A673 (cell line): ENCODE data around the gene SPTBN2.

Experiments used
- EZH2 ChIP-seq: fragments of 200-600 bp; sonication (generic); IDR thresholded peaks from 2 replicates; pipeline ENCODE4 v1.6.1; 2017; ENCODE audit warnings: borderline replicate concordance, low read depth, mild to moderate bottlenecking, mixed read lengths, antibody characterized with exemption, low read length; ENCODE audit not compliant: poor library complexity, severe bottlenecking
- TF ChIP-seq, protein P1 (sequence below): fragments of 300-800, 200-600 bp; sonication (generic); conservative IDR thresholded peaks from 2 replicates; pipeline ENCODE4 v1.5.1; 2017; ENCODE audit warnings: low read depth, mild to moderate bottlenecking, antibody characterized with exemption, low read length, moderate library complexity, mixed read lengths

DNA sequence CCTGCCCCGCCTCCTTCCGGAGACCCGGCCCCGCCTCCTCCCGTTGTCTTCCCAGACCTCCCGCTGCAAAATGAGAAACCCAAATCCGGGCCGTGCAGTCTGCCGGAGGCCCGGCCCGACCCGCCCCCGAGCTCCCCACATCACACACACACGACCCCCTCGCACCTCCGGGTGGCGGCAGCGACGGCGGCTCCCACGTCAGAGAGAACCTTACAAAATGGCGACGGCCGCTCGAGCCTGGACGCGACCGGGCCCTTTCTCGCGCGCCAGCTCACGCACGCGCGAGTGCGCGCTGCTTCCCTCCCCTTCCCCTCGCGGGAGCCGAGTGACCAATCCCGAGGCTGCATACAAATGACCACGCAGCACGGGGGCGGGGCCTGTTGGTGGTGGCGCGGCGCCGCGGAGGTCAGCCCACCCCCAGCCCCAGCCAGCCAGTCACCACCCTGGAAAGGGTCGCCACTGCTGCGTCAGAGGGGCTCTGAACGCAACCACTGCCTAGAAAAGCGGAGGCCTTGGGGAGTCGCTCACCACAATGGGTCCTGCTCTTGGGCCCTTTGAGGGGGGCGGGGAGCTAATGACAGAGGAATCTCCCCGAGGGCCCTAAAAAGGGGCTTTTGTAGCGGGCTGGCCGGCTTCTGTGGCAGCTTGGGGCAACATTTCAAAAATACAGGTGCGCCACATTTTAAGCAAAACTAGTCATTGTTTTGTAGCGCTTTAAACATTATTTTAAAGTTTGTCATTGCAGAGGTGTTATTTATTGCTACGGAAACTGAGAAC is 51.2 kb downstream of the SPTBN2 start, which contains the start of gene RBM4B:
- TF ChIP-seq, protein P1, sequence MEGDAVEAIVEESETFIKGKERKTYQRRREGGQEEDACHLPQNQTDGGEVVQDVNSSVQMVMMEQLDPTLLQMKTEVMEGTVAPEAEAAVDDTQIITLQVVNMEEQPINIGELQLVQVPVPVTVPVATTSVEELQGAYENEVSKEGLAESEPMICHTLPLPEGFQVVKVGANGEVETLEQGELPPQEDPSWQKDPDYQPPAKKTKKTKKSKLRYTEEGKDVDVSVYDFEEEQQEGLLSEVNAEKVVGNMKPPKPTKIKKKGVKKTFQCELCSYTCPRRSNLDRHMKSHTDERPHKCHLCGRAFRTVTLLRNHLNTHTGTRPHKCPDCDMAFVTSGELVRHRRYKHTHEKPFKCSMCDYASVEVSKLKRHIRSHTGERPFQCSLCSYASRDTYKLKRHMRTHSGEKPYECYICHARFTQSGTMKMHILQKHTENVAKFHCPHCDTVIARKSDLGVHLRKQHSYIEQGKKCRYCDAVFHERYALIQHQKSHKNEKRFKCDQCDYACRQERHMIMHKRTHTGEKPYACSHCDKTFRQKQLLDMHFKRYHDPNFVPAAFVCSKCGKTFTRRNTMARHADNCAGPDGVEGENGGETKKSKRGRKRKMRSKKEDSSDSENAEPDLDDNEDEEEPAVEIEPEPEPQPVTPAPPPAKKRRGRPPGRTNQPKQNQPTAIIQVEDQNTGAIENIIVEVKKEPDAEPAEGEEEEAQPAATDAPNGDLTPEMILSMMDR, result no peak
- TF ChIP-seq EZH2, result no peak
